HepG2 (cell line): Measurements from ENCODE around the gene AQP10. TPM values are rescaled to one million over a fixed set of nuclear protein-coding genes. Genes with fewer than 3 reads are reported as not detected.
A peak's percentile ranks its signal among the peaks of the same experiment; 100 is the strongest.

Source experiments
- CAMTA2 ChIP-seq: sonication (generic); formaldehyde crosslinking; IDR thresholded peaks from 2 replicates; pipeline ENCODE4 v1.4.0; 2020; ENCODE audit warnings: mild to moderate bottlenecking, missing genetic modification reagents, borderline replicate concordance
- CHD2 ChIP-seq: IDR thresholded peaks from 2 replicates; pipeline ENCODE4 v1.6.1; 2011; ENCODE audit warnings: low read depth, low read length, improper control_type of control experiment
- FOSL2 ChIP-seq: sonication (generic); formaldehyde crosslinking; IDR thresholded peaks from 2 replicates; pipeline ENCODE4 v1.4.0; 2020; ENCODE audit warnings: missing genetic modification reagents
- GMEB1 ChIP-seq: sonication (generic); formaldehyde crosslinking; IDR thresholded peaks from 2 replicates; pipeline ENCODE4 v1.5.1; 2020; ENCODE audit warnings: missing genetic modification reagents, mild to moderate bottlenecking, borderline replicate concordance
- HNRNPL ChIP-seq: fragments of 200-400 bp; formaldehyde crosslinking; IDR thresholded peaks from 2 replicates; pipeline ENCODE4 v1.6.1; 2017; ENCODE audit warnings: mild to moderate bottlenecking, low read depth, low read length
- MEIS1 ChIP-seq: sonication (generic); formaldehyde crosslinking; IDR thresholded peaks from 2 replicates; pipeline ENCODE4 v1.9.0; 2021; ENCODE audit warnings: mild to moderate bottlenecking, missing genetic modification reagents, moderate library complexity, borderline replicate concordance
- RFX5 ChIP-seq: IDR thresholded peaks from 2 replicates; pipeline ENCODE4 v1.6.1; 2011; ENCODE audit warnings: low read depth, low read length, improper control_type of control experiment
- SMC3 ChIP-seq: IDR thresholded peaks from 2 replicates; pipeline ENCODE4 v1.6.1; 2011; ENCODE audit warnings: low read length, improper control_type of control experiment
- TCF7 ChIP-seq: sonication (generic); IDR thresholded peaks from 2 replicates; pipeline ENCODE4 v1.6.1; 2016; ENCODE audit warnings: antibody characterized with exemption, low read depth
- ZGPAT ChIP-seq: IDR thresholded peaks from 2 replicates; pipeline ENCODE4 v1.6.1; 2016; ENCODE audit warnings: mild to moderate bottlenecking
- ZNF138 ChIP-seq: sonication (generic); formaldehyde crosslinking; IDR thresholded peaks from 2 replicates; pipeline ENCODE4 v1.5.0; 2020; ENCODE audit warnings: mild to moderate bottlenecking, low read depth, missing genetic modification reagents
- ZNF281 ChIP-seq: sonication (generic); formaldehyde crosslinking; IDR thresholded peaks from 2 replicates; pipeline ENCODE4 v1.4.0; 2020; ENCODE audit warnings: missing genetic modification reagents, borderline replicate concordance
- ZNF30 ChIP-seq: sonication (generic); formaldehyde crosslinking; IDR thresholded peaks from 2 replicates; pipeline ENCODE4 v1.5.0; 2020; ENCODE audit warnings: mild to moderate bottlenecking, missing genetic modification reagents
- ZNF557 ChIP-seq: sonication (generic); formaldehyde crosslinking; IDR thresholded peaks from 2 replicates; pipeline ENCODE4 v1.4.0; 2020; ENCODE audit warnings: missing genetic modification reagents
- polyA plus RNA-seq, 8 experiments: library from polyadenylated mRNA; depleted of rRNA in 3 of 8; stranded (reverse) in 7 of 8; unstranded in 1 of 8; fragments of >200 nt; fragmentation: Illumina TruSeq in 4 of 8; extraction: Trizol in 4 of 8; gene quantifications; 2 replicates each; pipeline versions ENCODE4 v1.2.1 to v1.2.3, GENCODE V29; 2011 to 2016; ENCODE audit warnings: low read depth in 4 of 8, missing spikeins in 1 of 8, mixed read lengths in 1 of 8; ENCODE audit not compliant: insufficient read depth in 1 of 8
- total RNA-seq, 5 experiments: library from RNA; depleted of rRNA; stranded (reverse); fragments of >200 nt; fragmentation: Illumina TruSeq; extraction: Trizol; gene quantifications; 2 replicates each; pipeline ENCODE4 v1.2.3, GENCODE V29; 2016; ENCODE audit warnings: low read depth in 1 of 5
- TF ChIP-seq, protein P1 (sequence below): sonication (generic); formaldehyde crosslinking; IDR thresholded peaks from 2 replicates; pipeline ENCODE4 v1.5.1; 2020; ENCODE audit warnings: mild to moderate bottlenecking, missing genetic modification reagents, moderate library complexity
- TF ChIP-seq, protein P2 (sequence below): sonication (generic); formaldehyde crosslinking; IDR thresholded peaks from 2 replicates; pipeline ENCODE4 v1.5.0; 2020; ENCODE audit warnings: missing genetic modification reagents, mild to moderate bottlenecking, borderline replicate concordance

The AQP10 gene
- total and polyA plus RNA-seq, 2 of the 13 experiments (the other 11 are each of a cell fraction or from before 2014, with no cell fraction given), result 0.30 TPM; not detected in 1

GRCh38 chr1:154324669-154325582 lies 4.0 kb downstream of the AQP10 start, which contains the start of gene ATP8B2 (continued):
- TF ChIP-seq, protein P1, sequence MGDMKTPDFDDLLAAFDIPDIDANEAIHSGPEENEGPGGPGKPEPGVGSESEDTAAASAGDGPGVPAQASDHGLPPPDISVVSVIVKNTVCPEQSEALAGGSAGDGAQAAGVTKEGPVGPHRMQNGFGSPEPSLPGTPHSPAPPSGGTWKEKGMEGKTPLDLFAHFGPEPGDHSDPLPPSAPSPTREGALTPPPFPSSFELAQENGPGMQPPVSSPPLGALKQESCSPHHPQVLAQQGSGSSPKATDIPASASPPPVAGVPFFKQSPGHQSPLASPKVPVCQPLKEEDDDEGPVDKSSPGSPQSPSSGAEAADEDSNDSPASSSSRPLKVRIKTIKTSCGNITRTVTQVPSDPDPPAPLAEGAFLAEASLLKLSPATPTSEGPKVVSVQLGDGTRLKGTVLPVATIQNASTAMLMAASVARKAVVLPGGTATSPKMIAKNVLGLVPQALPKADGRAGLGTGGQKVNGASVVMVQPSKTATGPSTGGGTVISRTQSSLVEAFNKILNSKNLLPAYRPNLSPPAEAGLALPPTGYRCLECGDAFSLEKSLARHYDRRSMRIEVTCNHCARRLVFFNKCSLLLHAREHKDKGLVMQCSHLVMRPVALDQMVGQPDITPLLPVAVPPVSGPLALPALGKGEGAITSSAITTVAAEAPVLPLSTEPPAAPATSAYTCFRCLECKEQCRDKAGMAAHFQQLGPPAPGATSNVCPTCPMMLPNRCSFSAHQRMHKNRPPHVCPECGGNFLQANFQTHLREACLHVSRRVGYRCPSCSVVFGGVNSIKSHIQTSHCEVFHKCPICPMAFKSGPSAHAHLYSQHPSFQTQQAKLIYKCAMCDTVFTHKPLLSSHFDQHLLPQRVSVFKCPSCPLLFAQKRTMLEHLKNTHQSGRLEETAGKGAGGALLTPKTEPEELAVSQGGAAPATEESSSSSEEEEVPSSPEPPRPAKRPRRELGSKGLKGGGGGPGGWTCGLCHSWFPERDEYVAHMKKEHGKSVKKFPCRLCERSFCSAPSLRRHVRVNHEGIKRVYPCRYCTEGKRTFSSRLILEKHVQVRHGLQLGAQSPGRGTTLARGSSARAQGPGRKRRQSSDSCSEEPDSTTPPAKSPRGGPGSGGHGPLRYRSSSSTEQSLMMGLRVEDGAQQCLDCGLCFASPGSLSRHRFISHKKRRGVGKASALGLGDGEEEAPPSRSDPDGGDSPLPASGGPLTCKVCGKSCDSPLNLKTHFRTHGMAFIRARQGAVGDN (CRISPR knock-in tag), result peak; percentile 63
- TF ChIP-seq SMC3 (peak; percentile 60), HNRNPL (peak; percentile 94), GMEB1 (CRISPR knock-in tag) (no peak), ZNF138 (CRISPR knock-in tag) (no peak), MEIS1 (no peak), RFX5 (no peak), CAMTA2 (CRISPR knock-in tag) (no peak), ZNF281 (CRISPR knock-in tag) (no peak; the same call in 1 of the 2 replicates), TCF7 (no peak), CHD2 (no peak), FOSL2 (0 out of 2 replicates have a peak, but pooled peaks have one; percentile 9), ZNF30 (CRISPR knock-in tag) (no peak), ZNF557 (no peak), ZGPAT (CRISPR knock-in tag) (peak; percentile 67; the same call in 1 of the 2 replicates)
- TF ChIP-seq, protein P2, sequence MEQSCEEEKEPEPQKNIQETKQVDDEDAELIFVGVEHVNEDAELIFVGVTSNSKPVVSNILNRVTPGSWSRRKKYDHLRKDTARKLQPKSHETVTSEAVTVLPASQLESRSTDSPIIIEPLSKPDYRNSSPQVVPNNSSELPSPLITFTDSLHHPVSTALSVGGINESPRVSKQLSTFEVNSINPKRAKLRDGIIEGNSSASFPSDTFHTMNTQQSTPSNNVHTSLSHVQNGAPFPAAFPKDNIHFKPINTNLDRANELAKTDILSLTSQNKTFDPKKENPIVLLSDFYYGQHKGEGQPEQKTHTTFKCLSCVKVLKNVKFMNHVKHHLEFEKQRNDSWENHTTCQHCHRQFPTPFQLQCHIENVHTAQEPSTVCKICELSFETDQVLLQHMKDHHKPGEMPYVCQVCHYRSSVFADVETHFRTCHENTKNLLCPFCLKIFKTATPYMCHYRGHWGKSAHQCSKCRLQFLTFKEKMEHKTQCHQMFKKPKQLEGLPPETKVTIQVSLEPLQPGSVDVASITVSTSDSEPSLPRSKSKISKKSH (CRISPR knock-in tag), result peak; percentile 23; the same call in 1 of the 2 replicates
